IPS-20b (cell line): ENCODE data around the gene ZNF90.
A peak's percentile ranks its signal among the peaks of the same experiment; 100 is the strongest.
"Not testable (repeated sequence)": the region's sequence is repeated elsewhere in the genome, so short reads cannot be mapped to it uniquely, and the experiment has no call there.

ENCODE experiments used
- H3K27ac ChIP-seq: one replicate; pipeline ENCODE4 v1.5.1; 2013; ENCODE audit warnings: low read length
- H3K27me3 ChIP-seq: 2 replicates; pipeline ENCODE4 v1.6.1; 2013; ENCODE audit warnings: mild to moderate bottlenecking, low read length, inconsistent platforms; ENCODE audit not compliant: insufficient read depth
- H3K36me3 ChIP-seq: 2 replicates; pipeline ENCODE4 v1.6.1; 2013; ENCODE audit warnings: low read depth, mild to moderate bottlenecking, inconsistent platforms, low read length, moderate library complexity; ENCODE audit not compliant: insufficient read depth
- H3K4me1 ChIP-seq: 2 replicates; pipeline ENCODE4 v1.6.1; 2013; ENCODE audit warnings: mild to moderate bottlenecking, control low read depth, inconsistent platforms, low read length, moderate library complexity; ENCODE audit not compliant: insufficient read depth
- H3K4me3 ChIP-seq: 2 replicates; pipeline ENCODE4 v1.5.1; 2013; ENCODE audit warnings: mild to moderate bottlenecking, low read length, inconsistent platforms
- H3K9ac ChIP-seq: 2 replicates; pipeline ENCODE4 v1.6.1; 2013; ENCODE audit warnings: low read depth, mild to moderate bottlenecking, inconsistent platforms, low read length, moderate library complexity
- H3K9me3 ChIP-seq: 2 replicates; pipeline ENCODE4 v1.6.1; 2013; ENCODE audit warnings: mild to moderate bottlenecking, low read depth, low read length, inconsistent platforms; ENCODE audit not compliant: insufficient read depth

Gene ZNF90

DNA sequence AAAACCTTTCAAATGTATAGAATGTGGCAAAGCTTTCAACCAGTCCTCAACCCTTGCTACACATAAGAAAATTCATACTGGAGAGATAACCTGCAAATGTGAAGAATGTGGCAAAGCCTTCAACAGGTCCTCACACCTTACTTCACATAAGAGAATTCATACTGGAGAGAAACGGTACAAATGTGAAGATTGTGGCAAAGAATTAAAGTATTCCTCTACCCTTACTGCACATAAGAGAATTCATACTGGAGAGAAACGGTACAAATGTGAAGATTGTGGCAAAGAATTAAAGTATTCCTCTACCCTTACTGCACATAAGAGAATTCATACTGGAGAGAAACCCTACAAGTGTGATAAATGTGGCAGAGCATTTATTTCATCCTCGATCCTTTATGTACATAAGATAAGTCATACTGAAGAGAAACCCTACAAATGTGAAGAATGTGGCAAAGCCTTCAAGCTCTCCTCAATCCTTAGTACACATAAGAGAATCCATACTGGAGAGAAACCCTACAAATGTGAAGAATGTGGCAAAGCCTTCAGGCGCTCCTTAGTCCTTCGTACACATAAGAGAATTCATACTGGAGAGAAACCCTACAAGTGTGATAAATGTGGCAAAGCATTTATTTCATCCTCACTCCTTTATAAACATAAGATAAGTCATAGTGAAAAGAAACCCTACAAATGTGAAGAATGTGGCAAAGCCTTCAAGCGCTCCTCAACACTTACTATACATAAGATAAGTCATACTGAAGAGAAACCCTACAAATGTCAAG lies 40.5 kb downstream of the ZNF90 start:
- H3K9me3 ChIP-seq = peaks cover 100% of the 10 kb centered on the region
- peak overlapping the region; percentile 41 for H3K4me3 ChIP-seq
- not testable (repeated sequence) for H3K27ac ChIP-seq, H3K9ac ChIP-seq, H3K27me3 ChIP-seq, H3K4me1 ChIP-seq
- H3K36me3 ChIP-seq = peaks cover 99% of the 10 kb centered on the region

DNA sequence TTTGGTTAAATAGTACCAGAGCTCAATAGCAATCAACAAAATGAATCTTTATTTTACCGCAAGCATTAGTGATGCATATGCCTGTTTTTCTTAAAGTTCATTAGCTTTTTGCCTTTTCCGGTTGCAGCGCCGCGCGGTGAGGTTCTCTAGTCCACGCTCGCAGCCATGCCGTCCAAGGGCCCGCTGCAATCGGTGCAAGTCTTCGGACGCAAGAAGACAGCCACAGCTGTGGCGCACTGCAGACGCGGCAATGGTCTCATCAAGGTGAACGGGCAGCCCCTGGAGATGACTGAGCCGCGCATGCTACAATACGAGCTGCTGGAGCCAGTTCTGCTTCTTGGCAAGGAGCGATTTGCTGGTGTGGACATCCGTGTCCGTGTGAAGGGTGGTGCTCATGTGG lies 47.1 kb downstream of the ZNF90 start:
- no peak overlapping the region for H3K4me3 ChIP-seq
- peaks cover 86% of the 10 kb centered on the region for H3K36me3 ChIP-seq
- no peak overlapping the region for H3K27ac ChIP-seq
- H3K9me3 ChIP-seq = peaks cover 46% of the 10 kb centered on the region
- H3K4me1 ChIP-seq = no peaks in the 10 kb centered on the region
- no peak overlapping the region for H3K9ac ChIP-seq
- no peaks in the 10 kb centered on the region for H3K27me3 ChIP-seq

DNA sequence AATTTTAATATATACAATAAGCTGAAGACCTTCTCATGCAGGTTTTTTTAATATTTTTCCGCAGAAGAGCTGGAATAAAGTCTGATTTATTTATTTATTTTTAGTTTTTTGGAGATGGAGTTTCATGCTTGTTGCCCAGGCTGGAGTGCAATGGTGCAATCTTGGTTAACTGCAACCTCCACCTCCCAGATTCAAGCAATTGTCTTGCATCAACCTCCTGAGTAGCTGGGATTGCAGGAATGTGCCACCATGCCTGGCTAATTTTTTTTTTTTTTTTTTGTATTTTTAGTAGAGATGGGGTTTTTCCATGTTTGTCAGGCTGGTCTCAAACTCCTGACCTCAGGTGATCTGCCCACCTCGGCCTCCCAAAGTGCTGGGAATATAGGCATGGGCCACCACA lies 55.1 kb downstream of the ZNF90 start:
- not testable (repeated sequence) for H3K36me3 ChIP-seq, H3K27me3 ChIP-seq, H3K4me3 ChIP-seq, H3K27ac ChIP-seq, H3K4me1 ChIP-seq, H3K9ac ChIP-seq, H3K9me3 ChIP-seq

DNA sequence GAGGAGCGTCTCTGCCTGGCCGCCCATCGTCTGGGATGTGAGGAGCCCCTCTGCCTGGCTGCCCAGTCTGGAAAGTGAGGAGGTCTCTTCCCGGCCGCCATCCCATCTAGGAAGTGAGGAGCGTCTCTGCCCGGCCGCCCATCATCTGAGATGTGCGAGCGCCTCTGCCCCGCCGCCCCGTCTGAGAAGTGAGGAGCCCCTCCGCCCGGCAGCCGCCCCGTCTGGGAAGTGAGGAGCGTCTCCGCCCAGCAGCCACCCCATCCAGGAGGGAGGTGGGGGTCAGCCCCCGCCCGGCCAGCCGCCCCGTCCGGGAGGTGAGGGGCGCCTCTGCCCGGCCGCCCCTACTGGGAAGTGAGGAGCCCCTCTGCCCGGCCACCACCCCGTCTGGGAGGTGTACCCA lies 59.9 kb downstream of the ZNF90 start:
- not testable (repeated sequence) for H3K4me1 ChIP-seq, H3K9ac ChIP-seq, H3K27ac ChIP-seq, H3K36me3 ChIP-seq, H3K9me3 ChIP-seq, H3K4me3 ChIP-seq, H3K27me3 ChIP-seq

DNA sequence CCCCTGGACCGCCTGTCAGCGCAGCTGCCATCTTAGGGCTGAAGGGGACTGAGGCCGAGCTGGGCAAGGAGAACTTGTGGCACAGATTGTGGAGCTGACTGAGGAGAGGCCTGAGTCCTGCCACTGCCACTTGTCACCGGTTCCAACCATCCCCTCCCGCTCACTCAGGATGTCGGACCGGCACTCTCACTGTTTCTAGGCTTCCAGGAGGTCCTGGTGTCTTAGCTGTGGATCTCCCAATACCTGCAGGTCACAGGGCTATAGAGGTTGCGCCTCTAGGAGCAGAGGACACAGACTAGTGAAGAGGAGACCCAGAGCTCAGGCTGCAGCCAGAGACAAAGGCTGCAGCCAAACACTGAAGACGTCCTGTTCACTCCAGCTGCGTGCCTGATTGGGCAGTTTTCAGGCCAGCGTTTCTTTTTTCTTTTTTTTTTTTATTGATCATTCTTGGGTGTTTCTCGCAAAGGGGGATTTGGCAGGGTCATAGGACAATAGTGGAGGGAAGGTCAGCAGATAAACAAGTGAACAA lies 73.9 kb downstream of the ZNF90 start:
- Histone ChIP-seq H3K9me3 (no peaks in the 10 kb centered on the region; the same call in 1 of the 2 replicates), H3K4me3 (no peak overlapping the region), H3K4me1 (no peaks in the 10 kb centered on the region), H3K27me3 (no peaks in the 10 kb centered on the region), H3K9ac (no peak overlapping the region), H3K27ac (no peak overlapping the region), H3K36me3 (no peaks in the 10 kb centered on the region)

DNA sequence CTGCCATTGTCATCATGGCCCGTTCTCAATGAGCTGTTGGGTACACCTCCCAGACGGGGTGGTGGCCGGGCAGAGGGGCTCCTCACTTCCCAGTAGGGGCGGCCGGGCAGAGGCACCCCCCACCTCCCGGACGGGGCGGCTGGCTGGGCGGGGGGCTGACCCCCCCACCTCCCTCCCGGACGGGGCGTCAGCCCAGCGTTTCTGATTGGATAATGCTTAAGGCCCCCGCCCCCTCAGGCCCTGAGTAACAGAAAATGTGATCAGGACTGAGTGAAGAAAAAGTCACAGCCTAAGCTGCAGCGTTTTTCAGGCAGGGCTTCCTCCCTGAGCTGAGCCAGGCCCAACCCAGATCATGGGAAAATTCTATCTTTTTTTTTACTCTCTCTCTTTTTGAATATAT lies 74.7 kb downstream of the ZNF90 start:
- not testable (repeated sequence) for H3K4me3 ChIP-seq, H3K27ac ChIP-seq, H3K27me3 ChIP-seq

DNA sequence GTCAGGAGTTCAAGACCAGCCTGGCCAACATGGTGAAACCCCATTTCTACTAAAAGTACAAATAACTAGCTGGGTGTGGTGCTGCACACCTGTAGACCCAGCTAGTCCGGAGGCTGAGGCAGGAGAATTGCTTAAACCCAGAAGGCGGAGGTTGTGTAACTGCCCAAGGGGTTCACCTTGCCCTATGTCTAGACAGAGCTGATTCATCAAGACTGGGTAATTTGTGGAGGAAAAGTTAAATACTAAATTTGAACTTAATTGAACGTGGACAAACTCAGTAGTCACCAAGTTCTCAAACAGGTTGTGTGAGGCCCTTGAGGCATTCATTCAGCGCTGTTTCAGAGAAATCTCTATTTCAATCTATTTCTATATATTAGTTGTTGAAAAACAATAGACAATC lies 75.5 kb downstream of the ZNF90 start:
- no peak overlapping the region for H3K27ac ChIP-seq
- no peak overlapping the region for H3K9ac ChIP-seq
- no peak overlapping the region for H3K4me3 ChIP-seq
- no peaks in the 10 kb centered on the region for H3K36me3 ChIP-seq
- H3K9me3 ChIP-seq = no peaks in the 10 kb centered on the region; the same call in 1 of the 2 replicates
- H3K27me3 ChIP-seq = no peaks in the 10 kb centered on the region
- H3K4me1 ChIP-seq = no peaks in the 10 kb centered on the region

More for the DNA sequence above, 74.7 kb downstream of the ZNF90 start:
- not testable (repeated sequence) for H3K9me3 ChIP-seq, H3K9ac ChIP-seq, H3K36me3 ChIP-seq, H3K4me1 ChIP-seq

DNA sequence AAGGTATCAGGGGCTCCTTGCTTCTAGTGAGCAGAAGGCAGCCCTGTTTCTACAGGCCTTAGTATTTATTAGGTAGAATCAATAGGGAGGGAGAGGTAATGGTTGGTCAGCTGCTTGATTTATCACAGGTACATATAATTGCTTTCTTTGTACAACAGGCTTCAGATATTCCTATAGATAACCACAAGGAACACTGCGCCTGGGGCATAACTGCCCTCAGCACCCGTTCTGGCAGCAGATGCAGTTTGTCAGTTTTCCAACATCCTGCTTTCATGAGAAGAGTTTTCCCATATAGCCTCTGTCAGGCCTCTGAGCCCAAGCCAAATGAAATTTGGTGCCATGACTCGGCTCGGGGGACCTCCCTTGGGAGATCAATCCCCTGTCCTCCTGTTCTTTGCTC lies 76.8 kb downstream of the ZNF90 start:
- no peaks in the 10 kb centered on the region for H3K4me1 ChIP-seq
- no peak overlapping the region for H3K9ac ChIP-seq
- no peak overlapping the region for H3K4me3 ChIP-seq
- H3K27me3 ChIP-seq = no peaks in the 10 kb centered on the region
- H3K9me3 ChIP-seq = no peaks in the 10 kb centered on the region; the same call in 1 of the 2 replicates
- H3K36me3 ChIP-seq = no peaks in the 10 kb centered on the region
- H3K27ac ChIP-seq = no peak overlapping the region

DNA sequence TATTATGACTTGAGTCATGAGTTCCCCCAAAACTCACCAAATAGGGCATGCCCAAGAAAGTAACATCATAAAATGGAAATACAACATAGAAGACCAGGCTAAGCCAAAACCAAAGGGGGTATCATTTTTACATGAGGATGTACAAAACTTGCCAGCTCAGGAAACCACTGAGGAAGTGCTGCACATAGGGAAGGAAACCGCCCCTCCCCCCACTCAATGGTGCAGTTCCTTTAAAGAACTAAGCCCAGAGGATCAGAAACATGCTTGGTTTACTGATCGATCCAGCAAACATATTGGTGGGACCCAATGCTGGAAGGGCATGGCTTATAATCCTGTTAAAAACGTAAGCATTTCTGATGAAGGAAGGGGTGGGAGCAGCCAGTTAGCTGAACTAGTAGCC lies 85.0 kb downstream of the ZNF90 start:
- H3K36me3 ChIP-seq = no peaks in the 10 kb centered on the region

DNA sequence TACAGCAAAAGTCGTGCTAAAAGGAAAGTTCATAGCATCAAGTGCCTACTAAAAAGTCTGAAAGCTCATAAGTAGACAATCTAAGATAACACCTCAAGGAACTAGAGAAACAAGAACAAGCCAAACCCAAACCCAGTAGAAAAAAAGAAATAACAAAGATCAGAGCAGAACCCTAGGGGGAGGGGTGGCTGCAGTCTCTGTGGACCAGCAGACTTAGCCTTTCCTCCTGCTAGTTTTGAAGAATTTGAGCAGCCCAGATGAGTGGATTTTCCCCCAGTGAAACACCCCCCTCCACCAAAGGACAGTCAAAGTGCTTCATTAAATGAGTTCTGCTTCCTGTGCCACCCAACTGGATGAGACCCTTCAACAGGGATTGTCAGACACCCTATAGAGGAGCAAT lies 86.7 kb downstream of the ZNF90 start:
- peaks cover 2% of the 10 kb centered on the region; the same call in 1 of the 2 replicates for H3K36me3 ChIP-seq
- H3K27ac ChIP-seq = no peak overlapping the region
- H3K4me3 ChIP-seq = no peak overlapping the region
- no peaks in the 10 kb centered on the region for H3K4me1 ChIP-seq
- no peak overlapping the region for H3K9ac ChIP-seq
- H3K9me3 ChIP-seq = no peaks in the 10 kb centered on the region; the same call in 1 of the 2 replicates
- H3K27me3 ChIP-seq = no peaks in the 10 kb centered on the region

More for the DNA sequence above, 85.0 kb downstream of the ZNF90 start:
- Histone ChIP-seq H3K27me3 (no peaks in the 10 kb centered on the region), H3K9me3 (no peaks in the 10 kb centered on the region; the same call in 1 of the 2 replicates), H3K4me3 (no peak overlapping the region), H3K9ac (no peak overlapping the region), H3K4me1 (no peaks in the 10 kb centered on the region), H3K27ac (no peak overlapping the region)

DNA sequence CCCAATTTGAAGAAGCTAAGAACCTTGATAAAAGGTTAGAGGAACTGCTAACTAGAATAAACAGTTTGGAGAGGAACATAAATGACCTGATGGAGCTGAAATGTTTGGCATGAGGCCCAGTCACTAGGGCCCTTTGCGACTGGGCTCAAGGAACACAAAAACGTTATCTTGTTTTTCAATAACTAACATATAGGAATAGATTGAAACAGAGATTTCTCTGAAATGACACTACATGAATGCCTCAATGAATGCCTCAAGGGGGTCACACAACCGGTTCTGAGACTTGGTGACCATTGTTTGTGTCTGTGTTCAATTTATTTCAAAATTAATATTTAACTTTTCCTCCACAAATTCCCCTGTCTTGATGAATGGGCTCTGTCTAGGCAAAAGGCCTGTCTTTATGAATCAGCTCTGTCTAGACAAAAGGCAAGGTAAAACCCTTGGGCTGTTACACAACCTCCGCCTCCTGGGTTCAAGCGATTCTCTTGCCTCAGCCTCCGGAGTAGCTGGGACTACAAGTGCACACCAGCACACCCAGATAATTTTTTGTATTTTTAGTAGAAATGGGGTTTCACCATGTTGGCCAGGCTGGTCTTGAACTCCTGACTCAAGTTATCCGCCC lies 88.3 kb downstream of the ZNF90 start:
- H3K27ac ChIP-seq = no peak overlapping the region
- H3K4me1 ChIP-seq = no peaks in the 10 kb centered on the region
- H3K9ac ChIP-seq = no peak overlapping the region
- H3K27me3 ChIP-seq = no peaks in the 10 kb centered on the region
- H3K4me3 ChIP-seq = no peak overlapping the region
- peaks cover 14% of the 10 kb centered on the region; the same call in 1 of the 2 replicates for H3K36me3 ChIP-seq
- H3K9me3 ChIP-seq = no peaks in the 10 kb centered on the region; the same call in 1 of the 2 replicates
